ENCODE data around the gene SDCCAG8.

DNA sequence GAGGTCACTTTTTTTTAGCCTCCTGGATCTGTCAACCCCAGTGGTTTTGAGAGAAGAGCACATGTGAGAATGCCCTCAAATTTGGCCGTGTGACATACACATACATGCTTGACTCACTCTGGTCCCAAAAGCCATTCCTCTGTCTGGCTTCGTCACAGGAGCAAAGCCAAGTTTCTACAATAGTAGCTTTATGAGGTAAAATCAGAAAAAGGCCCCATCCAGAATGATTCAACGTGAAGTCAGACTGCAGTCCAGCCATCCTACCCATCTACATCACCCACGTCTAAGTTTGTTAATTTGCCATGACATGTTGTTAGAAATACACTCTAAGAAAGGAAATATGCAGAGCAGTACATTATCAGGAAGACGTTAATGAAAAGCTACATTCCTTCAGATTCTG, 245.2 kb downstream of the SDCCAG8 start:
- TF ChIP-seq CTCF (IDR thresholded peaks at IDR 0.05; ENCODE audit: poor library complexity), result no peak
- TF ChIP-seq EZH2phosphoT487 (IDR thresholded peaks at IDR 0.05; ENCODE audit: low read depth, severe bottlenecking, unreplicated experiment), result no peak
